Ishikawa (cell line): ENCODE measurements around the gene GDF9.

ENCODE experiments used
- CEBPB ChIP-seq: IDR thresholded peaks from 2 replicates; pipeline ENCODE4 v1.6.1; 2012
- CREB1 ChIP-seq: IDR thresholded peaks from 2 replicates; pipeline ENCODE4 v1.6.1; 2012; ENCODE audit warnings: low read depth
- EGR1 ChIP-seq: IDR thresholded peaks from 2 replicates; pipeline ENCODE4 v1.6.1; 2012
- EP300 ChIP-seq: IDR thresholded peaks from 2 replicates; pipeline ENCODE4 v1.6.1; 2012; ENCODE audit warnings: borderline replicate concordance
- FOXM1 ChIP-seq: IDR thresholded peaks from 2 replicates; pipeline ENCODE4 v1.6.1; 2012; ENCODE audit warnings: low read depth, borderline replicate concordance
- MAX ChIP-seq: IDR thresholded peaks from 2 replicates; pipeline ENCODE4 v1.6.1; 2012
- NFIC ChIP-seq: IDR thresholded peaks from 2 replicates; pipeline ENCODE4 v1.6.1; 2012
- RAD21 ChIP-seq: IDR thresholded peaks from 2 replicates; pipeline ENCODE4 v1.6.1; 2012; ENCODE audit warnings: low read depth
- REST ChIP-seq: IDR thresholded peaks from 2 replicates; pipeline ENCODE4 v1.6.1; 2012; ENCODE audit warnings: low read depth, mild to moderate bottlenecking
- TAF1 ChIP-seq: IDR thresholded peaks from 2 replicates; pipeline ENCODE4 v1.6.1; 2012; ENCODE audit warnings: low read depth, mild to moderate bottlenecking
- TCF12 ChIP-seq: IDR thresholded peaks from 2 replicates; pipeline ENCODE4 v1.6.1; 2012; ENCODE audit warnings: low read depth
- TEAD4 ChIP-seq: IDR thresholded peaks from 2 replicates; pipeline ENCODE4 v1.6.1; 2012
- USF1 ChIP-seq: IDR thresholded peaks from 2 replicates; pipeline ENCODE4 v1.6.1; 2012
- YY1 ChIP-seq: IDR thresholded peaks from 2 replicates; pipeline ENCODE4 v1.6.1; 2012; ENCODE audit warnings: low read depth
- ZBTB7A ChIP-seq: IDR thresholded peaks from 2 replicates; pipeline ENCODE4 v1.6.1; 2012; ENCODE audit warnings: low read depth

The GDF9 gene

GRCh38 chr5:132883261-132883834 lies 17.1 kb upstream of the GDF9 start:
- TF ChIP-seq TAF1: no peak
- TF ChIP-seq RAD21: peak; percentile 37; the same call in 1 of the 2 replicates

GRCh38 chr5:132877938-132878337 lies 11.7 kb upstream of the GDF9 start:
- peak; percentile 67 for TF ChIP-seq NFIC
- no peak for TF ChIP-seq EGR1

- TF ChIP-seq YY1 (no peak), TCF12 (no peak), CEBPB (no peak), REST (no peak), RAD21 (no peak), EP300 (no peak), USF1 (no peak), EGR1 (no peak), ZBTB7A (no peak), TAF1 (no peak), MAX (no peak), FOXM1 (no peak), NFIC (no peak), CREB1 (no peak), TEAD4 (no peak)
Observed at GRCh38 chr5:132877466-132877865, 11.2 kb upstream of the GDF9 start.

GRCh38 chr5:132876020-132876759 lies 9.9 kb upstream of the GDF9 start:
- TF ChIP-seq TAF1: no peak
- no peak for TF ChIP-seq CEBPB
- TF ChIP-seq NFIC: no peak
- TF ChIP-seq TCF12: no peak
- TF ChIP-seq YY1: no peak
- TF ChIP-seq USF1: no peak
- no peak for TF ChIP-seq EGR1
- no peak for TF ChIP-seq RAD21
- no peak for TF ChIP-seq TEAD4
- no peak for TF ChIP-seq CREB1
- TF ChIP-seq EP300: no peak
- TF ChIP-seq FOXM1: no peak
- no peak for TF ChIP-seq ZBTB7A
- TF ChIP-seq MAX: no peak
- no peak for TF ChIP-seq REST

- TF ChIP-seq REST (no peak), MAX (no peak), EGR1 (no peak), ZBTB7A (no peak), EP300 (no peak), TEAD4 (no peak), TAF1 (no peak), CEBPB (no peak), NFIC (no peak), CREB1 (no peak), FOXM1 (no peak), TCF12 (no peak), RAD21 (no peak), USF1 (no peak), YY1 (no peak)
Observed at GRCh38 chr5:132873930-132874271, 7.6 kb upstream of the GDF9 start.
